Brain microvascular endothelial cell (primary cell): ENCODE data around the gene CAMSAP1.

Experiments used
- DNase-seq: peaks from one replicate; pipeline ENCODE4 v3.0.0-alpha.2; 2020
- H3K27ac ChIP-seq: fragments of 250-450 bp; sonication (Bioruptor Pico); 2 replicates; pipeline ENCODE4 v1.5.1; 2020; ENCODE audit warnings: mild to moderate bottlenecking, moderate library complexity
- H3K27me3 ChIP-seq: fragments of 250-450 bp; sonication (Bioruptor Pico); replicated peaks from 2 replicates; pipeline ENCODE4 v1.5.1; 2020; ENCODE audit warnings: mild to moderate bottlenecking
- H3K36me3 ChIP-seq: fragments of 250-450 bp; sonication (Bioruptor Pico); replicated peaks from 2 replicates; pipeline ENCODE4 v1.5.1; 2020; ENCODE audit warnings: mild to moderate bottlenecking
- H3K4me3 ChIP-seq: 2 replicates; pipeline ENCODE4 v1.5.1; 2011; ENCODE audit warnings: low read depth, mild to moderate bottlenecking, control low read depth, low read length, moderate library complexity
- CTCF ChIP-seq: IDR thresholded peaks from 2 replicates; pipeline ENCODE4 v1.5.1; 2011; ENCODE audit warnings: low read depth, mild to moderate bottlenecking, moderate library complexity, low read length, control low read depth, inconsistent platforms; ENCODE audit errors: missing control alignments
- in situ Hi-C: cut with HindIII; loops from 2 replicates; pipeline ENCODE4 v1.10.0; 2017; ENCODE audit warnings: low sequenced_read_pairs, low pct_ligation_motif_present

Gene CAMSAP1

GRCh38 chr9:135792268-135793128 is 114.8 kb downstream of the CAMSAP1 start:
- no peaks in the 10 kb centered on the region for H3K27me3 ChIP-seq
- H3K27ac ChIP-seq: no peak overlapping the region
- in situ Hi-C loops: no loop called here
- H3K36me3 ChIP-seq: no peaks in the 10 kb centered on the region
- DNase-seq: no peak
- TF ChIP-seq CTCF: no peak
- H3K4me3 ChIP-seq: no peak overlapping the region

- H3K27ac ChIP-seq: no peak overlapping the region
- no peaks in the 10 kb centered on the region for H3K27me3 ChIP-seq
- TF ChIP-seq CTCF: no peak
- no peaks in the 10 kb centered on the region for H3K36me3 ChIP-seq
- H3K4me3 ChIP-seq: no peak overlapping the region
- in situ Hi-C loops: no loop called here
- DNase-seq: no peak
Measured at GRCh38 chr9:135791431-135792267, 115.7 kb downstream of the CAMSAP1 start.

- Histone ChIP-seq H3K36me3 (no peaks in the 10 kb centered on the region), H3K27ac (no peak overlapping the region), H3K27me3 (no peaks in the 10 kb centered on the region), H3K4me3 (no peak overlapping the region)
- no peak for DNase-seq
- in situ Hi-C loops: no loop called here
- TF ChIP-seq CTCF: no peak
Measured at GRCh38 chr9:135790850-135791249, 116.5 kb downstream of the CAMSAP1 start.

- Histone ChIP-seq H3K36me3 (no peaks in the 10 kb centered on the region), H3K27ac (no peak overlapping the region), H3K27me3 (no peaks in the 10 kb centered on the region), H3K4me3 (no peak overlapping the region)
- TF ChIP-seq CTCF: no peak
- in situ Hi-C loops: no loop called here
- no peak for DNase-seq
Measured at GRCh38 chr9:135790356-135790755, 117.0 kb downstream of the CAMSAP1 start.

GRCh38 chr9:135789838-135790291 is 117.5 kb downstream of the CAMSAP1 start:
- no peak overlapping the region for H3K27ac ChIP-seq
- in situ Hi-C loops: no loop called here
- no peak for DNase-seq
- no peaks in the 10 kb centered on the region for H3K36me3 ChIP-seq
- no peak for TF ChIP-seq CTCF
- no peaks in the 10 kb centered on the region for H3K27me3 ChIP-seq
- H3K4me3 ChIP-seq: no peak overlapping the region
